ENCODE results near the gene OTOL1. TPM values are rescaled to one million over a fixed set of nuclear protein-coding genes. Genes with fewer than 3 reads are reported as not detected.

Gene OTOL1
- polyA plus RNA-seq, 3 donors = not detected

- no peak overlapping the region for H3K27ac Mint-ChIP-seq
- no peak for TF ChIP-seq CTCF (IDR thresholded peaks at IDR 0.05)
These were observed 21.9 kb upstream of the OTOL1 start for GRCh38 chr3:161474741-161475140.

GRCh38 chr3:161475206-161475605 lies 21.4 kb upstream of the OTOL1 start:
- H3K4me2 ChIP-seq (replicated peaks; ENCODE audit: extremely low read depth, low read length, poor library complexity, severe bottlenecking) = no peak overlapping the region
- Mint-ChIP-seq H3K27ac (no peak overlapping the region), H3K27me3 (ENCODE audit: low read depth in 3 of 3) (peaks cover 1 to 3% (median 2%) of the 10 kb centered on the region in 3 donors), H3K36me3 (no peaks in the 10 kb centered on the region), H3K9me3 (peaks cover 0 to 6% (median 2%) of the 10 kb centered on the region in 7 donors), H3K4me3 (no peak overlapping the region), H3K4me1 (no peaks in the 10 kb centered on the region)
- H3K36me3 ChIP-seq (replicated peaks in 1 of 2; ENCODE audit: control insufficient read depth in 1 of 2, insufficient read depth in 2 of 2, low read length in 2 of 2) = no peaks in the 10 kb centered on the region
- H3K4me1 ChIP-seq (ENCODE audit: control insufficient read depth in 1 of 2, insufficient read depth in 2 of 2, low read length in 2 of 2) = no peaks in the 10 kb centered on the region
- H3K4me3 ChIP-seq (replicated peaks in 1 of 3; ENCODE audit: low read depth in 2 of 3, low read length in 3 of 3) = no peak overlapping the region
- H3K27me3 ChIP-seq (ENCODE audit: control insufficient read depth in 2 of 2, insufficient read depth in 2 of 2, low read length in 2 of 2) = no peaks in the 10 kb centered on the region
- H3K79me2 ChIP-seq (ENCODE audit: insufficient read depth, low read length) = no peaks in the 10 kb centered on the region
- intact Hi-C loops (cut with micrococcal nuclease) = no loop called here
- H3K27ac ChIP-seq (ENCODE audit: low read depth in 1 of 2, low read length in 2 of 2) = no peak overlapping the region
- DNase-seq = no peak
- peaks cover 0 to 3% of the 10 kb centered on the region in 2 donors for H3K9me3 ChIP-seq (replicated peaks in 1 of 2; ENCODE audit: control insufficient read depth in 1 of 2, insufficient read depth in 1 of 2, low read length in 2 of 2)
- no peaks in the 10 kb centered on the region for H4K20me1 ChIP-seq (ENCODE audit: insufficient read depth, low read length)
- TF ChIP-seq CTCF (IDR thresholded peaks at IDR 0.05) = no peak
- no peak overlapping the region for H2AFZ ChIP-seq (ENCODE audit: insufficient read depth, low read depth, low read length, poor library complexity, severe bottlenecking)
- H3K9ac ChIP-seq (ENCODE audit: insufficient read depth, low read length, poor library complexity, severe bottlenecking) = no peak overlapping the region

More at GRCh38 chr3:161474741-161475140, 21.9 kb upstream of the OTOL1 start:
- Histone ChIP-seq H3K9ac (ENCODE audit: insufficient read depth, low read length, poor library complexity, severe bottlenecking) (no peak overlapping the region), H4K20me1 (ENCODE audit: insufficient read depth, low read length) (no peaks in the 10 kb centered on the region), H3K27me3 (ENCODE audit: control insufficient read depth in 2 of 2, insufficient read depth in 2 of 2, low read length in 2 of 2) (no peaks in the 10 kb centered on the region), H3K27ac (ENCODE audit: low read depth in 1 of 2, low read length in 2 of 2) (no peak overlapping the region), H3K36me3 (replicated peaks in 1 of 2; ENCODE audit: control insufficient read depth in 1 of 2, insufficient read depth in 2 of 2, low read length in 2 of 2) (no peaks in the 10 kb centered on the region), H3K4me3 (replicated peaks in 1 of 3; ENCODE audit: low read depth in 2 of 3, low read length in 3 of 3) (no peak overlapping the region), H3K4me2 (replicated peaks; ENCODE audit: extremely low read depth, low read length, poor library complexity, severe bottlenecking) (no peak overlapping the region), H3K9me3 (replicated peaks in 1 of 2; ENCODE audit: control insufficient read depth in 1 of 2, insufficient read depth in 1 of 2, low read length in 2 of 2) (peaks cover 0 to 3% of the 10 kb centered on the region in 2 donors), H3K4me1 (ENCODE audit: control insufficient read depth in 1 of 2, insufficient read depth in 2 of 2, low read length in 2 of 2) (no peaks in the 10 kb centered on the region), H3K79me2 (ENCODE audit: insufficient read depth, low read length) (no peaks in the 10 kb centered on the region), H2AFZ (ENCODE audit: insufficient read depth, low read depth, low read length, poor library complexity, severe bottlenecking) (no peak overlapping the region)
- Mint-ChIP-seq H3K36me3 (no peaks in the 10 kb centered on the region), H3K27me3 (ENCODE audit: low read depth in 3 of 3) (peaks cover 1 to 3% (median 1%) of the 10 kb centered on the region in 3 donors), H3K4me1 (no peaks in the 10 kb centered on the region), H3K4me3 (no peak overlapping the region), H3K9me3 (peaks cover 0 to 6% (median 2%) of the 10 kb centered on the region in 7 donors)
- intact Hi-C loops (cut with micrococcal nuclease) = no loop called here
- DNase-seq = no peak
- WGBS (ENCODE audit: insufficient coverage) = no CpG with 5 or more reads among the region's 4 CpGs

Measured in CD14-positive monocyte (primary cell).